HCT116 (cell line): ENCODE results near the gene DPYD. TPM values are rescaled to one million over a fixed set of nuclear protein-coding genes. Genes with fewer than 3 reads are reported as not detected.

Experiments
- ATAC-seq: fragments of 200-7000 bp; cut with Tn5 transposase; 2 replicates; pipeline ENCODE4 v1.9.1; 2020; ENCODE audit warnings: mild to moderate bottlenecking, moderate library complexity
- BruUV-seq: library from RNA; stranded (reverse); fragments of 400-500 nt; replicated peaks from 2 replicates; lab custom pipeline; 2021; lab: Mats Ljungman, UMichigan
- CTCF ChIA-PET: fragments of 300-600 bp; sonication (Branson Sonifier 250); formaldehyde crosslinking; loops from one replicate; lab custom pipeline; 2021; ENCODE audit warnings: antibody characterized with exemption; lab: Charles Lee
- POLR2A ChIA-PET: fragments of 300-600, 350-600 bp; sonication (Branson Sonifier 250); formaldehyde crosslinking; loops from one replicate; lab custom pipeline; 2021; ENCODE audit warnings: antibody characterized with exemption; lab: Charles Lee
- RAD21 ChIA-PET, 2 experiments: fragments of 300-600 bp; sonication (Branson Sonifier 250); formaldehyde crosslinking; loops; one replicate each; lab custom pipeline; 2023; ENCODE audit warnings: low total read pairs in 2 of 2; ENCODE audit not compliant: uncharacterized antibody in 2 of 2, unreplicated experiment in 2 of 2, low non-redundant PET in 1 of 2; lab: Charles Lee
- DNase-seq: peaks from one replicate; pipeline ENCODE4 v3.0.0-alpha.2; 2010; ENCODE audit warnings: low read depth, low spot score
- H2AFZ ChIP-seq: fragments of 200-600 bp; shearing (Covaris generic), sonication (generic); 2 replicates; pipeline ENCODE4 v1.6.1; 2017; ENCODE audit warnings: low read depth, mixed run types, mixed read lengths, antibody characterized with exemption, low read length; ENCODE audit not compliant: poor library complexity, severe bottlenecking
- H3K27ac ChIP-seq: 2 replicates; pipeline ENCODE4 v1.5.1; 2012; ENCODE audit warnings: low read depth, low read length
- H3K27me3 ChIP-seq: fragments of 200-600 bp; sonication (generic); 2 replicates; pipeline ENCODE4 v1.6.1; 2016; ENCODE audit warnings: mixed run types, low read length, mixed read lengths; ENCODE audit not compliant: insufficient read depth
- H3K36me3 ChIP-seq, 2 experiments: fragments of 200-500 bp in 1 of 2; fragments of 200-600 bp in 1 of 2; sonication (Bioruptor generic) in 1 of 2; sonication (generic) in 1 of 2; 2 replicates each; pipeline versions ENCODE4 v1.5.1 to v1.6.1; 2014 to 2016; ENCODE audit warnings: low read length in 2 of 2, inconsistent platforms in 1 of 2, mixed read lengths in 1 of 2, mixed run types in 1 of 2; ENCODE audit not compliant: insufficient read depth in 2 of 2, control insufficient read depth in 1 of 2
- H3K4me1 ChIP-seq, 2 experiments: fragments of 200-600 bp in 1 of 2; sonication (generic) in 1 of 2; 2 replicates each; pipeline versions ENCODE4 v1.5.1 to v1.6.1; 2012 to 2017; ENCODE audit warnings: low read length in 2 of 2, inconsistent platforms in 1 of 2, mild to moderate bottlenecking in 1 of 2, mixed read lengths in 1 of 2, mixed run types in 1 of 2, moderate library complexity in 1 of 2; ENCODE audit not compliant: insufficient read depth in 2 of 2, control insufficient read depth in 1 of 2
- H3K4me2 ChIP-seq: fragments of 200-600 bp; sonication (generic); 2 replicates; pipeline ENCODE4 v1.6.1; 2017; ENCODE audit warnings: mixed run types, low read length, mixed read lengths
- H3K4me3 ChIP-seq, 2 experiments: fragments of 200-600 bp in 1 of 2; sonication (generic) in 1 of 2; replicated peaks in 1 of 2; 2 replicates each; pipeline ENCODE4 v1.5.1; 2011 to 2016; ENCODE audit warnings: low read length in 2 of 2, control low read depth in 1 of 2, low read depth in 1 of 2, mild to moderate bottlenecking in 1 of 2, mixed read lengths in 1 of 2, mixed run types in 1 of 2
- H3K79me2 ChIP-seq: fragments of 200-600 bp; sonication (generic); 2 replicates; pipeline ENCODE4 v1.6.1; 2017; ENCODE audit warnings: mild to moderate bottlenecking, mixed run types, low read length, moderate library complexity, mixed read lengths; ENCODE audit not compliant: insufficient read depth
- H3K9ac ChIP-seq: fragments of 200-600 bp; sonication (generic); 2 replicates; pipeline ENCODE4 v1.6.1; 2016; ENCODE audit warnings: low read length, mixed read lengths
- H3K9me2 ChIP-seq: fragments of 200-600 bp; sonication (generic), shearing (Covaris generic); 2 replicates; pipeline ENCODE4 v1.6.1; 2017; ENCODE audit warnings: mixed run types, mild to moderate bottlenecking, moderate library complexity; ENCODE audit not compliant: insufficient read depth
- H3K9me3 ChIP-seq, 2 experiments: fragments of 200-500 bp in 1 of 2; fragments of 200-600 bp in 1 of 2; sonication (Bioruptor generic) in 1 of 2; sonication (generic) in 1 of 2; 2 replicates each; pipeline ENCODE4 v1.6.1; 2014 to 2017; ENCODE audit warnings: low read length in 2 of 2, mixed read lengths in 2 of 2, inconsistent platforms in 1 of 2, low read depth in 1 of 2, mild to moderate bottlenecking in 1 of 2, mixed run types in 1 of 2, moderate library complexity in 1 of 2; ENCODE audit not compliant: control insufficient read depth in 1 of 2, insufficient read depth in 1 of 2
- H4K20me1 ChIP-seq: fragments of 200-600 bp; sonication (generic), shearing (Covaris generic); 2 replicates; pipeline ENCODE4 v1.6.1; 2017; ENCODE audit warnings: mixed run types, mild to moderate bottlenecking, moderate library complexity; ENCODE audit not compliant: insufficient read depth
- CBX3 ChIP-seq: IDR thresholded peaks from 2 replicates; pipeline ENCODE4 v1.6.1; 2012; ENCODE audit warnings: low read depth
- CEBPB ChIP-seq: IDR thresholded peaks from 2 replicates; pipeline ENCODE4 v1.6.1; 2012; ENCODE audit warnings: low read depth
- CTCF ChIP-seq, 3 experiments: fragments of 200-600 bp in 1 of 3; sonication (generic) in 1 of 3; IDR thresholded peaks in 2 of 3; conservative IDR thresholded peaks in 1 of 3; 2 replicates each; pipeline ENCODE4 v1.5.1; 2012 to 2017; ENCODE audit warnings: low read depth in 2 of 3, low read length in 2 of 3, antibody characterized with exemption in 1 of 3, borderline replicate concordance in 1 of 3, control low read depth in 1 of 3, mild to moderate bottlenecking in 1 of 3, mixed read lengths in 1 of 3, mixed run types in 1 of 3, moderate library complexity in 1 of 3; ENCODE audit not compliant: insufficient read depth in 1 of 3
- EGR1 ChIP-seq: IDR thresholded peaks from 2 replicates; pipeline ENCODE4 v1.6.1; 2012; ENCODE audit warnings: low read depth
- ELF1 ChIP-seq: IDR thresholded peaks from 2 replicates; pipeline ENCODE4 v1.6.1; 2012; ENCODE audit warnings: low read depth, borderline replicate concordance
- EZH2 ChIP-seq: fragments of 200-600 bp; sonication (generic); IDR thresholded peaks from 2 replicates; pipeline ENCODE4 v1.6.1; 2017; ENCODE audit warnings: antibody characterized with exemption, mixed run types
- EZH2phosphoT487 ChIP-seq: fragments of 200-600 bp; IDR thresholded peaks from 2 replicates; pipeline ENCODE4 v1.6.1; 2018; ENCODE audit warnings: antibody characterized with exemption, borderline replicate concordance
- JUND ChIP-seq: IDR thresholded peaks from 2 replicates; pipeline ENCODE4 v1.6.1; 2012
- POLR2A ChIP-seq: IDR thresholded peaks from 2 replicates; pipeline ENCODE4 v1.7.0; 2011; ENCODE audit warnings: borderline replicate concordance; ENCODE audit not compliant: insufficient read depth, insufficient read length; ENCODE audit errors: extremely low read depth
- POLR2AphosphoS5 ChIP-seq: IDR thresholded peaks from 2 replicates; pipeline ENCODE4 v1.6.1; 2011; ENCODE audit warnings: mild to moderate bottlenecking, low read depth, low read length, moderate library complexity
- RAD21 ChIP-seq: IDR thresholded peaks from 2 replicates; pipeline ENCODE4 v1.6.1; 2012; ENCODE audit warnings: low read depth, mild to moderate bottlenecking
- SIN3A ChIP-seq: IDR thresholded peaks from 2 replicates; pipeline ENCODE4 v1.6.1; 2012; ENCODE audit warnings: low read depth
- SRF ChIP-seq: IDR thresholded peaks from 2 replicates; pipeline ENCODE4 v1.6.1; 2012; ENCODE audit warnings: low read depth
- intact Hi-C: fragments of 100-400 bp; cut with micrococcal nuclease; formaldehyde crosslinking; loops from 2 replicates; pipeline ENCODE4 v1.10.0; 2022
- total RNA-seq: library from RNA; stranded (reverse); gene quantifications from one replicate; pipeline ENCODE4 v1.2.1, GENCODE V29; 2021; ENCODE audit not compliant: unreplicated experiment
- TF ChIP-seq, protein P1 (sequence below): IDR thresholded peaks from 2 replicates; pipeline ENCODE4 v1.6.1; 2012
- TF ChIP-seq, protein P2 (sequence below): IDR thresholded peaks from 2 replicates; pipeline ENCODE4 v1.6.1; 2012
- TF ChIP-seq, protein P3 (sequence below): IDR thresholded peaks from 2 replicates; pipeline ENCODE4 v1.6.1; 2012; ENCODE audit warnings: low read depth

Gene DPYD
- total RNA-seq, 1 experiment from 2014 or later: 1.7 TPM

- H3K36me3 ChIP-seq: no peaks in the 10 kb centered on the region
- H3K79me2 ChIP-seq: no peaks in the 10 kb centered on the region
- no peaks in the 10 kb centered on the region for H3K27me3 ChIP-seq
- H2AFZ ChIP-seq: no peak overlapping the region
- ChIA-PET CTCF (no interaction called here), POLR2A (no interaction called here), RAD21 (no interaction called here)
- H3K4me3 ChIP-seq: no peak overlapping the region
- no peak overlapping the region for H3K27ac ChIP-seq
- intact Hi-C loops: no loop called here
- H3K4me2 ChIP-seq: no peak overlapping the region
- H4K20me1 ChIP-seq: no peaks in the 10 kb centered on the region; the same call in 1 of the 2 replicates
- BruUV-seq: no TSS peak
- no peaks in the 10 kb centered on the region for H3K4me1 ChIP-seq
- H3K9me3 ChIP-seq: no peaks in the 10 kb centered on the region
- DNase-seq: no peak
- H3K9ac ChIP-seq: no peak overlapping the region
- no peaks in the 10 kb centered on the region for H3K9me2 ChIP-seq
- TF ChIP-seq, protein P1, sequence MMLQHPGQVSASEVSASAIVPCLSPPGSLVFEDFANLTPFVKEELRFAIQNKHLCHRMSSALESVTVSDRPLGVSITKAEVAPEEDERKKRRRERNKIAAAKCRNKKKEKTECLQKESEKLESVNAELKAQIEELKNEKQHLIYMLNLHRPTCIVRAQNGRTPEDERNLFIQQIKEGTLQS: no peak
- TF ChIP-seq SRF: no peak
- no peak for TF ChIP-seq SIN3A
- no peak for TF ChIP-seq CBX3
- no peak for TF ChIP-seq CTCF (IDR thresholded peaks at IDR 0.05 in 2 of 3, conservative IDR thresholded peaks at IDR 0.05 in 1 of 3; ENCODE audit: borderline replicate concordance in 1 of 3, insufficient read depth in 1 of 3, low read depth in 2 of 3, low read length in 2 of 3)
- TF ChIP-seq, protein P2, sequence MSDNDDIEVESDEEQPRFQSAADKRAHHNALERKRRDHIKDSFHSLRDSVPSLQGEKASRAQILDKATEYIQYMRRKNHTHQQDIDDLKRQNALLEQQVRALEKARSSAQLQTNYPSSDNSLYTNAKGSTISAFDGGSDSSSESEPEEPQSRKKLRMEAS: no peak
- no peak for TF ChIP-seq EZH2
- no peak for TF ChIP-seq POLR2A
- TF ChIP-seq JUND: no peak
- TF ChIP-seq CEBPB: no peak
- TF ChIP-seq EZH2phosphoT487: no peak
- no peak for TF ChIP-seq POLR2AphosphoS5
- TF ChIP-seq, protein P3, sequence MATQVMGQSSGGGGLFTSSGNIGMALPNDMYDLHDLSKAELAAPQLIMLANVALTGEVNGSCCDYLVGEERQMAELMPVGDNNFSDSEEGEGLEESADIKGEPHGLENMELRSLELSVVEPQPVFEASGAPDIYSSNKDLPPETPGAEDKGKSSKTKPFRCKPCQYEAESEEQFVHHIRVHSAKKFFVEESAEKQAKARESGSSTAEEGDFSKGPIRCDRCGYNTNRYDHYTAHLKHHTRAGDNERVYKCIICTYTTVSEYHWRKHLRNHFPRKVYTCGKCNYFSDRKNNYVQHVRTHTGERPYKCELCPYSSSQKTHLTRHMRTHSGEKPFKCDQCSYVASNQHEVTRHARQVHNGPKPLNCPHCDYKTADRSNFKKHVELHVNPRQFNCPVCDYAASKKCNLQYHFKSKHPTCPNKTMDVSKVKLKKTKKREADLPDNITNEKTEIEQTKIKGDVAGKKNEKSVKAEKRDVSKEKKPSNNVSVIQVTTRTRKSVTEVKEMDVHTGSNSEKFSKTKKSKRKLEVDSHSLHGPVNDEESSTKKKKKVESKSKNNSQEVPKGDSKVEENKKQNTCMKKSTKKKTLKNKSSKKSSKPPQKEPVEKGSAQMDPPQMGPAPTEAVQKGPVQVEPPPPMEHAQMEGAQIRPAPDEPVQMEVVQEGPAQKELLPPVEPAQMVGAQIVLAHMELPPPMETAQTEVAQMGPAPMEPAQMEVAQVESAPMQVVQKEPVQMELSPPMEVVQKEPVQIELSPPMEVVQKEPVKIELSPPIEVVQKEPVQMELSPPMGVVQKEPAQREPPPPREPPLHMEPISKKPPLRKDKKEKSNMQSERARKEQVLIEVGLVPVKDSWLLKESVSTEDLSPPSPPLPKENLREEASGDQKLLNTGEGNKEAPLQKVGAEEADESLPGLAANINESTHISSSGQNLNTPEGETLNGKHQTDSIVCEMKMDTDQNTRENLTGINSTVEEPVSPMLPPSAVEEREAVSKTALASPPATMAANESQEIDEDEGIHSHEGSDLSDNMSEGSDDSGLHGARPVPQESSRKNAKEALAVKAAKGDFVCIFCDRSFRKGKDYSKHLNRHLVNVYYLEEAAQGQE: no peak
- no peak for TF ChIP-seq RAD21
- no peak for TF ChIP-seq ELF1
- no peak for TF ChIP-seq EGR1
- no peak for ATAC-seq
Observed at GRCh38 chr1:97680894-97681293, 239.9 kb downstream of the DPYD start.
